ENCODE results near the gene ATOH8. TPM values are rescaled to one million over a fixed set of nuclear protein-coding genes. Genes with fewer than 3 reads are reported as not detected.

ATOH8 gene
- total RNA-seq, 1 donor from 2014 or later = 0.18 TPM

- intact Hi-C loops (cut with micrococcal nuclease) = no loop called here
These were observed 32.1 kb downstream of the ATOH8 start for GRCh38 chr2:85785871-85786270.

- intact Hi-C loops (cut with micrococcal nuclease) = no loop called here
These were observed 32.7 kb downstream of the ATOH8 start for GRCh38 chr2:85786444-85786843.

- intact Hi-C loops (cut with micrococcal nuclease) = no loop called here
These were observed 33.1 kb downstream of the ATOH8 start for GRCh38 chr2:85786865-85787264.

GRCh38 chr2:85787282-85787980 is 33.6 kb downstream of the ATOH8 start:
- intact Hi-C loops (cut with micrococcal nuclease) = no loop called here

GRCh38 chr2:85787981-85788340 is 34.2 kb downstream of the ATOH8 start:
- intact Hi-C loops (cut with micrococcal nuclease) = no loop called here

- intact Hi-C loops (cut with micrococcal nuclease) = no loop called here
These were observed 34.8 kb downstream of the ATOH8 start for GRCh38 chr2:85788603-85789002.

- intact Hi-C loops (cut with micrococcal nuclease) = no loop called here
These were observed 35.5 kb downstream of the ATOH8 start for GRCh38 chr2:85789271-85789670.

GRCh38 chr2:85790032-85790431 is 36.2 kb downstream of the ATOH8 start:
- intact Hi-C loops (cut with micrococcal nuclease) = no loop called here

GRCh38 chr2:85790499-85791188 is 36.9 kb downstream of the ATOH8 start:
- intact Hi-C loops (cut with micrococcal nuclease) = no loop called here

GRCh38 chr2:85791704-85792565 is 38.1 kb downstream of the ATOH8 start:
- intact Hi-C loops (cut with micrococcal nuclease) = no loop called here

GRCh38 chr2:85792783-85793441 is 39.1 kb downstream of the ATOH8 start:
- intact Hi-C loops (cut with micrococcal nuclease) = no loop called here

GRCh38 chr2:85793584-85793983 is 39.8 kb downstream of the ATOH8 start:
- intact Hi-C loops (cut with micrococcal nuclease) = no loop called here

- intact Hi-C loops (cut with micrococcal nuclease) = no loop called here
These were observed 40.2 kb downstream of the ATOH8 start for GRCh38 chr2:85794038-85794441.

- intact Hi-C loops (cut with micrococcal nuclease) = no loop called here
These were observed 40.8 kb downstream of the ATOH8 start for GRCh38 chr2:85794491-85795121.

GRCh38 chr2:85795331-85796045 is 41.7 kb downstream of the ATOH8 start:
- intact Hi-C loops (cut with micrococcal nuclease) = no loop called here

- intact Hi-C loops (cut with micrococcal nuclease) = no loop called here
These were observed 42.2 kb downstream of the ATOH8 start for GRCh38 chr2:85796046-85796340.

GRCh38 chr2:85796341-85797262 is 42.8 kb downstream of the ATOH8 start:
- intact Hi-C loops (cut with micrococcal nuclease) = no loop called here

- intact Hi-C loops (cut with micrococcal nuclease) = no loop called here
These were observed 43.5 kb downstream of the ATOH8 start for GRCh38 chr2:85797263-85797660.

- intact Hi-C loops (cut with micrococcal nuclease) = no loop called here
These were observed 44.1 kb downstream of the ATOH8 start for GRCh38 chr2:85797921-85798320.
